ENCODE measurements around the gene SNX1. TPM values are rescaled to one million over a fixed set of nuclear protein-coding genes. Genes with fewer than 3 reads are reported as not detected.
"Not testable (repeated sequence)": the region's sequence is repeated elsewhere in the genome, so short reads cannot be mapped to it uniquely, and the experiment has no call there.

Gene SNX1
- total and polyA plus RNA-seq, 2 of the 8 experiments (the other 6 are each of a cell fraction or from before 2014, with no cell fraction given), result 27.9 to 59.8 TPM

GRCh38 chr15:64072812-64073211, 23.0 kb upstream of the SNX1 start (continued):
- TF ChIP-seq PHF8 (conservative IDR thresholded peaks at IDR 0.05; ENCODE audit: low read depth, low read length) (no peak), CBX5 (IDR thresholded peaks at IDR 0.05; ENCODE audit: low read depth, low read length) (no peak), SAP30 (IDR thresholded peaks at IDR 0.05; ENCODE audit: insufficient read depth, insufficient replicate concordance, low read length) (no peak), KDM4A (IDR thresholded peaks at IDR 0.05; ENCODE audit: low read depth, low read length, severe bottlenecking) (no peak), JUND (IDR thresholded peaks at IDR 0.05; ENCODE audit: low read length) (no peak)

- H3K14ac ChIP-seq (ENCODE audit: insufficient read length); POLR2A ChIA-PET (ENCODE audit: partially characterized antibody); H2BK15ac ChIP-seq (ENCODE audit: low read length); H3K27me3 ChIP-seq (replicated peaks in 1 of 4; ENCODE audit: control insufficient read depth in 3 of 4, extremely low read depth in 1 of 4, insufficient read depth in 3 of 4, low read length in 3 of 4); H2BK120ac ChIP-seq (replicated peaks; ENCODE audit: low read depth, low read length); H3K79me1 ChIP-seq (ENCODE audit: low read depth, low read length); H3K27ac ChIP-seq (ENCODE audit: low read depth, low read length); H2AFZ ChIP-seq (ENCODE audit: low read length); H3K79me2 ChIP-seq (ENCODE audit: control insufficient read depth in 1 of 2, insufficient read depth in 2 of 2, low read length in 2 of 2); H4K8ac ChIP-seq (ENCODE audit: extremely low read depth, insufficient read depth, low read length); FAIRE-seq; H3K4me1 ChIP-seq (replicated peaks in 1 of 4; ENCODE audit: control insufficient read depth in 3 of 4, insufficient read depth in 4 of 4, low read length in 3 of 4); H3K23ac ChIP-seq (ENCODE audit: insufficient read length); H3K9me3 ChIP-seq (ENCODE audit: insufficient read depth in 2 of 2, low read depth in 1 of 2, low read length in 1 of 2); H3K23me2 ChIP-seq (ENCODE audit: low read depth, low read length); H3K56ac ChIP-seq (replicated peaks; ENCODE audit: insufficient read length, low read depth, low read length); H3K4me3 ChIP-seq (ENCODE audit: extremely low read depth in 1 of 4, insufficient read depth in 2 of 4, low read depth in 3 of 4, low read length in 4 of 4); H3K4me2 ChIP-seq (ENCODE audit: insufficient read depth in 1 of 2, low read depth in 2 of 2, low read length in 2 of 2); H3K4ac ChIP-seq (replicated peaks; ENCODE audit: insufficient read length, low read depth, low read length); DNase-seq (ENCODE audit: low read depth in 1 of 2, low spot score in 2 of 2); H3K9ac ChIP-seq (replicated peaks in 1 of 4; ENCODE audit: extremely low read depth in 1 of 4, low read depth in 3 of 4, low read length in 3 of 4); H2BK20ac ChIP-seq (ENCODE audit: low read length); H4K20me1 ChIP-seq (replicated peaks in 1 of 2; ENCODE audit: control insufficient read depth in 1 of 2, insufficient read depth in 2 of 2, low read length in 2 of 2); H3K18ac ChIP-seq (ENCODE audit: extremely low read depth, low read length); H2AK5ac ChIP-seq (ENCODE audit: low read depth, low read length); H4K91ac ChIP-seq (replicated peaks; ENCODE audit: insufficient read length, low read length); H2BK5ac ChIP-seq (ENCODE audit: low read depth, low read length); H4K5ac ChIP-seq (ENCODE audit: insufficient read length, low read depth, low read length); H2BK12ac ChIP-seq (ENCODE audit: low read depth, low read length): not testable (repeated sequence)
- peaks cover 2 to 23% (median 9%) of the 10 kb centered on the region in 4 experiments; a peak in 7 of 8 replicates for H3K36me3 ChIP-seq (ENCODE audit: control insufficient read depth in 2 of 4, insufficient read depth in 4 of 4, low read length in 3 of 4)
- CTCF ChIA-PET (ENCODE audit: partially characterized antibody), result interaction anchor here (1.8 to 2.4 kb wide), 2 partner anchors 8 to 128 kb away, joined by 4 to 5 read pairs; no protein-coding TSS in a partner anchor
- WGBS, 2 experiments (ENCODE audit: extremely low coverage in 1 of 2, insufficient coverage in 1 of 2, insufficient read length in 1 of 2, insufficient replicate concordance in 2 of 2, low coverage in 1 of 2, low lambda C conversion rate in 2 of 2, missing lambda C conversion rate in 1 of 2), result 94% methylated on average over 2 of the region's 2 CpGs; no CpG with 5 or more reads in 1 of the 2 experiments
Measured at GRCh38 chr15:64073496-64073895, 22.3 kb upstream of the SNX1 start.

Measured in H1 (cell line).